MM.1S (cell line): ENCODE results near the gene DZIP1L.

Source experiments
- DNase-seq: peaks from one replicate; pipeline ENCODE4 v3.0.0-alpha.2; 2015
- H2AFZ ChIP-seq: fragments of 300-600 bp; sonication (generic); 2 replicates; pipeline ENCODE4 v1.6.0; 2016; ENCODE audit warnings: antibody characterized with exemption, low read length
- H3F3A ChIP-seq: fragments of 300-600 bp; sonication (generic); 2 replicates; pipeline ENCODE4 v1.6.1; 2016; ENCODE audit warnings: mild to moderate bottlenecking, antibody characterized with exemption, low read length, moderate library complexity, mixed read lengths; ENCODE audit not compliant: insufficient read depth
- H3K27ac ChIP-seq: fragments of 300-600 bp; sonication (generic); 2 replicates; pipeline ENCODE4 v1.5.1; 2016; ENCODE audit warnings: mild to moderate bottlenecking, low read length
- H3K27me3 ChIP-seq: fragments of 300-600 bp; sonication (generic); replicated peaks from 2 replicates; pipeline ENCODE4 v1.6.0; 2016; ENCODE audit warnings: low read length; ENCODE audit not compliant: insufficient read depth
- H3K36me3 ChIP-seq: fragments of 300-600 bp; sonication (generic); replicated peaks from 2 replicates; pipeline ENCODE4 v1.6.1; 2016; ENCODE audit warnings: mild to moderate bottlenecking, low read length, mixed read lengths; ENCODE audit not compliant: insufficient read depth
- H3K4me1 ChIP-seq: fragments of 300-600 bp; sonication (generic); 2 replicates; pipeline ENCODE4 v1.6.1; 2016; ENCODE audit warnings: low read length, mixed read lengths
- H3K4me2 ChIP-seq: fragments of 300-600 bp; sonication (generic); 2 replicates; pipeline ENCODE4 v1.6.0; 2016; ENCODE audit warnings: low read depth, low read length
- H3K4me3 ChIP-seq: fragments of 300-600 bp; sonication (generic); 2 replicates; pipeline ENCODE4 v1.5.1; 2016; ENCODE audit warnings: low read length, mixed read lengths
- H3K79me2 ChIP-seq: fragments of 300-600 bp; sonication (generic); 2 replicates; pipeline ENCODE4 v1.6.1; 2016; ENCODE audit warnings: mixed run types, low read length, mixed read lengths
- H3K9ac ChIP-seq: fragments of 300-600 bp; sonication (generic); 2 replicates; pipeline ENCODE4 v1.6.1; 2016; ENCODE audit warnings: low read length, mixed read lengths
- H3K9me2 ChIP-seq: fragments of 300-600 bp; sonication (generic); replicated peaks from 2 replicates; pipeline ENCODE4 v1.6.1; 2016; ENCODE audit warnings: mild to moderate bottlenecking, low read length, mixed read lengths; ENCODE audit not compliant: insufficient read depth
- H3K9me3 ChIP-seq: fragments of 300-600 bp; sonication (generic); replicated peaks from 2 replicates; pipeline ENCODE4 v1.6.1; 2016; ENCODE audit warnings: mild to moderate bottlenecking, low read length, mixed read lengths; ENCODE audit not compliant: insufficient read depth
- H4K20me1 ChIP-seq: fragments of 300-600 bp; sonication (generic); 2 replicates; pipeline ENCODE4 v1.6.1; 2016; ENCODE audit warnings: mild to moderate bottlenecking, low read length, moderate library complexity, mixed read lengths; ENCODE audit not compliant: insufficient read depth
- CTCF ChIP-seq: fragments of 300-600 bp; sonication (generic); IDR thresholded peaks from 2 replicates; pipeline ENCODE4 v1.5.1; 2016; ENCODE audit warnings: antibody characterized with exemption, low read length, mixed read lengths
- EZH2 ChIP-seq: fragments of 300-600 bp; sonication (generic); optimal IDR thresholded peaks from 2 replicates; pipeline ENCODE3; 2017; ENCODE audit warnings: low read depth, mild to moderate bottlenecking, antibody characterized with exemption, low read length, mixed read lengths
- EZH2phosphoT487 ChIP-seq: fragments of 300-600 bp; sonication (generic); IDR thresholded peaks from 2 replicates; pipeline ENCODE4 v1.6.1; 2018; ENCODE audit warnings: antibody characterized with exemption, low read length

The DZIP1L gene

GRCh38 chr3:138125548-138126221 is 10.3 kb upstream of the DZIP1L start:
- no peak overlapping the region for H3K4me2 ChIP-seq

GRCh38 chr3:138124706-138125355 is 9.4 kb upstream of the DZIP1L start:
- H3K27me3 ChIP-seq = 0 out of 2 replicates have a peak, but pooled peaks cover 4% of the 10 kb centered on the region
- H4K20me1 ChIP-seq = no peaks in the 10 kb centered on the region
- no peak overlapping the region for H3K4me2 ChIP-seq
- H3K9ac ChIP-seq = no peak overlapping the region
- H3F3A ChIP-seq = no peaks in the 10 kb centered on the region
- no peaks in the 10 kb centered on the region for H3K9me2 ChIP-seq
- H3K4me1 ChIP-seq = no peaks in the 10 kb centered on the region
- no peak for DNase-seq
- H2AFZ ChIP-seq = no peak overlapping the region
- H3K9me3 ChIP-seq = no peaks in the 10 kb centered on the region
- H3K36me3 ChIP-seq = no peaks in the 10 kb centered on the region
- TF ChIP-seq EZH2 = no peak
- TF ChIP-seq EZH2phosphoT487 = no peak
- no peak for TF ChIP-seq CTCF
- no peak overlapping the region for H3K4me3 ChIP-seq
- H3K27ac ChIP-seq = no peak overlapping the region
- H3K79me2 ChIP-seq = no peaks in the 10 kb centered on the region

More at GRCh38 chr3:138125548-138126221, 10.3 kb upstream of the DZIP1L start:
- Histone ChIP-seq H3K9me2 (no peaks in the 10 kb centered on the region), H3K9me3 (no peaks in the 10 kb centered on the region), H3K4me3 (no peak overlapping the region), H3K9ac (no peak overlapping the region), H3K36me3 (no peaks in the 10 kb centered on the region), H4K20me1 (no peaks in the 10 kb centered on the region), H3K79me2 (no peaks in the 10 kb centered on the region), H3K27me3 (no peaks in the 10 kb centered on the region), H2AFZ (no peak overlapping the region), H3F3A (no peaks in the 10 kb centered on the region), H3K4me1 (no peaks in the 10 kb centered on the region), H3K27ac (no peak overlapping the region)
- TF ChIP-seq CTCF (no peak), EZH2phosphoT487 (no peak), EZH2 (no peak)
- no peak for DNase-seq

GRCh38 chr3:138124188-138124587 is 8.8 kb upstream of the DZIP1L start:
- Histone ChIP-seq H3K27me3 (0 out of 2 replicates have a peak, but pooled peaks cover 4% of the 10 kb centered on the region), H3K9me3 (no peaks in the 10 kb centered on the region), H3K27ac (no peak overlapping the region), H3K4me1 (no peaks in the 10 kb centered on the region), H3K4me2 (no peak overlapping the region), H4K20me1 (no peaks in the 10 kb centered on the region), H2AFZ (no peak overlapping the region), H3K36me3 (no peaks in the 10 kb centered on the region), H3K9ac (no peak overlapping the region), H3K79me2 (no peaks in the 10 kb centered on the region), H3F3A (no peaks in the 10 kb centered on the region), H3K4me3 (no peak overlapping the region), H3K9me2 (no peaks in the 10 kb centered on the region)
- no peak for TF ChIP-seq CTCF
- TF ChIP-seq EZH2 = no peak
- TF ChIP-seq EZH2phosphoT487 = no peak
- no peak for DNase-seq
